Retinal pigment epithelial cell (primary cell): ENCODE results near the gene MYO3A.
A peak's percentile ranks its signal among the peaks of the same experiment; 100 is the strongest.

Experiments
- DNase-seq: peaks from one replicate; pipeline ENCODE4 v3.0.0-alpha.2; 2010; ENCODE audit warnings: low read depth
- H3K4me3 ChIP-seq: 2 replicates; pipeline ENCODE4 v1.5.1; 2011; ENCODE audit warnings: mild to moderate bottlenecking, low read length, control low read depth, moderate library complexity
- TF ChIP-seq, protein P1 (sequence below): conservative IDR thresholded peaks from 2 replicates; pipeline ENCODE4 v1.5.1; 2011; ENCODE audit warnings: low read depth, low read length, control low read depth, inconsistent platforms

MYO3A gene

DNA sequence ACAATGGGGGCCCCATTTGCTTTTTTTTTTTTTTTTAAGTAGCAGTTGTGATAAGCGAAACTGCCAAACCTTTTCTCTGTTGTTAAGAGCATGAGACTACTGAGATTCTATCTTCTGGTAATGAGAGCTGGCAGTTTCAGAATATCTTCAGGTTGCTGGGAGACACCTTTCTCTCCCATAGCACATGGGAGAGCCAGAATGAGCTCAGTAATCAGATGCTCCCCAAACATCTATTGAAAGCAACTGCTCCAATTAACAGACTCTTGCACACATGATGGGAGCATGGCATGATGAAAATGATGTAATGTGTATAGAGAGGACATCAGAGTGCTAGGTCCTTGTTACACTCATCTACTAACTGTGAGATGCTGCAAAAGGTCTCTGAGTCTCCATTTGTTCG lies 18.8 kb downstream of the MYO3A start:
- TF ChIP-seq, protein P1, sequence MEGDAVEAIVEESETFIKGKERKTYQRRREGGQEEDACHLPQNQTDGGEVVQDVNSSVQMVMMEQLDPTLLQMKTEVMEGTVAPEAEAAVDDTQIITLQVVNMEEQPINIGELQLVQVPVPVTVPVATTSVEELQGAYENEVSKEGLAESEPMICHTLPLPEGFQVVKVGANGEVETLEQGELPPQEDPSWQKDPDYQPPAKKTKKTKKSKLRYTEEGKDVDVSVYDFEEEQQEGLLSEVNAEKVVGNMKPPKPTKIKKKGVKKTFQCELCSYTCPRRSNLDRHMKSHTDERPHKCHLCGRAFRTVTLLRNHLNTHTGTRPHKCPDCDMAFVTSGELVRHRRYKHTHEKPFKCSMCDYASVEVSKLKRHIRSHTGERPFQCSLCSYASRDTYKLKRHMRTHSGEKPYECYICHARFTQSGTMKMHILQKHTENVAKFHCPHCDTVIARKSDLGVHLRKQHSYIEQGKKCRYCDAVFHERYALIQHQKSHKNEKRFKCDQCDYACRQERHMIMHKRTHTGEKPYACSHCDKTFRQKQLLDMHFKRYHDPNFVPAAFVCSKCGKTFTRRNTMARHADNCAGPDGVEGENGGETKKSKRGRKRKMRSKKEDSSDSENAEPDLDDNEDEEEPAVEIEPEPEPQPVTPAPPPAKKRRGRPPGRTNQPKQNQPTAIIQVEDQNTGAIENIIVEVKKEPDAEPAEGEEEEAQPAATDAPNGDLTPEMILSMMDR: no peak
- no peak for DNase-seq
- no peak overlapping the region for H3K4me3 ChIP-seq

DNA sequence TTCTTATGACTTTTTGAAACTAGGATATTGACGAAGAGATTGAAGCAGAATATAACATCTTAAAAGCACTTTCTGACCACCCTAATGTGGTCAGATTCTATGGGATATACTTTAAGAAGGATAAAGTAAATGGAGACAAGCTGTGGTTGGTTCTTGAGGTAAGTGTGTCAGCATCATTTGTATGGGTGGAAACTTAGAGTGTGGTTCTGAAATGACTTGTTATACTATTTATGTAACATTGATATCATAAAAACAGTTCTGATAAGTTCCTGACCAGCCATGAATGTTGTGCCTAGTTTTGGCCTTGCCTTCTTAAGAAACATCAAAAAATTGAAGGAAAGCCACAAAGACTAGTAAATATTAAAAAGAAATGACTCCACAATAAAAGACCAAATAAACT lies 20.8 kb downstream of the MYO3A start:
- TF ChIP-seq, protein P1: no peak
- no peak for DNase-seq
- H3K4me3 ChIP-seq: no peak overlapping the region

DNA sequence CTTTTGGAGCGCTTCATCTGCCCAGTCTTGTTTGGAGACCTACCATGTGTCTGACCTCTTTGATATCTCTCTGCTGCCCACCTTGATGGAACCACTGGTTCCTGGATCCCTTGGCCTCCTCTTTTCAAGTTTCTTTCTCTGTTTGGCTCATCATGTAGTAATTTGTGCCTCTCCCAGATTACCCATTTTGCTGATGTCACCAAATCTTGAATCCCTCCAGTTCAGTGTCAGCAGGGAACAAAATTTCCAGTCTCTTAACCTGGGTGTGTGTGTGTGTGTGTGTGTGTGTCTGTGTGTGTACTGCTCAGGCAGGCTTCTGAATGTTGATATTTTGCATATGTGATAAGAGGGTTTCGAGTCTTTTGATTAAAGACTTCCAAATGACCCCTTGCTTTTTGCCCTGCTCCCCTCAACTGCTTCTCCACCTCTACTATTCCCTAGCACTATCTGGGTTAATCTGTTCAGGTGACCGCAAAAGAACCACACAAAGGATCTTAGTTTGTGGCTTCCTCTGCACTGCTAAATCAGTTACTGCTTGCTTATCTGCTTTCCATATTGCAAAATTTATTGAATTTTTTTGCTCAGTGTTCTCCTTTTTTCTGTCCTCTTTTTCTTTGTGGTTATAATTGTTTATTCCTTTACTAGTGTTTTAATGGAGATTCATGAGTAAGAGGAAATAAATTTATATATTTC lies 25.7 kb downstream of the MYO3A start:
- TF ChIP-seq, protein P1: no peak
- H3K4me3 ChIP-seq: no peak overlapping the region
- DNase-seq: no peak

DNA sequence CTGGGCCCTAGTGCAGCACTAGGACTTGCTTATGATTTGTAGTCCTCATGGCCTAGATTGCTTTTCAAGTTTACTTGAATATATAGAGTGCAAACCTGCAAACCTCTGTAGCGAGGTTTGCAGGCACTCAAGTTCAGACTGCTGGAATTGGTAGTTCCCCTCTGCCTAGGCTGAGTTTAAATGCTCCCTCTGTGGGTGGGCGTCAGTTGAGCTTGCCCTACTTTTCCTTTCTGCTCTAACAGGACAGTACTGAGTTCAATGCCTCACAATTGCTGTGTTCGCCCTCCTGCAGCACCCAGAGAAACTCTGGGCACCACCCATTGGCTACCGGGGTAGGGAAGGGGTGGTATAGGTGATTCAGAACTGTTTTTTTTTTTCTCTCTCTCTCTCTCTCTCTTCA lies 31.6 kb downstream of the MYO3A start:
- DNase-seq: no peak
- TF ChIP-seq, protein P1: no peak
- H3K4me3 ChIP-seq: no peak overlapping the region

DNA sequence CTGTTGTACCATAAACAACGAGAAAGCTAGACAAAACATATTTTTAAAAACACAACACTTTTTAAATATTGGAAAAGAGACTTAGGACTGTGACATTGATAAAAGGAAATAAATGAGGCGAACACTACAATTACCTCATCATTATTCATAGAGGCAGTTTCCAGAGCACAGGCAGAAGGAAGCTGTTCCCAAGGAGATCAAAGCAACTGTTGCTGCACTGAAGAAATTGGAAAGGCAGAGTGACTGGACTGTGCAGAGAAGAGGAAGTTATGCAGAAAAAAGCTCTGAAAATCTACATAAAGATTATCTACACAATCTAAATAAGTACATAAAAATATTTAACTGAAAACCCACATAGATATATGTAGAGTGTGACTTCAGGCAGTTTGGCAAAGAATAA lies 32.8 kb downstream of the MYO3A start:
- no peak for DNase-seq
- TF ChIP-seq, protein P1: no peak
- H3K4me3 ChIP-seq: no peak overlapping the region

DNA sequence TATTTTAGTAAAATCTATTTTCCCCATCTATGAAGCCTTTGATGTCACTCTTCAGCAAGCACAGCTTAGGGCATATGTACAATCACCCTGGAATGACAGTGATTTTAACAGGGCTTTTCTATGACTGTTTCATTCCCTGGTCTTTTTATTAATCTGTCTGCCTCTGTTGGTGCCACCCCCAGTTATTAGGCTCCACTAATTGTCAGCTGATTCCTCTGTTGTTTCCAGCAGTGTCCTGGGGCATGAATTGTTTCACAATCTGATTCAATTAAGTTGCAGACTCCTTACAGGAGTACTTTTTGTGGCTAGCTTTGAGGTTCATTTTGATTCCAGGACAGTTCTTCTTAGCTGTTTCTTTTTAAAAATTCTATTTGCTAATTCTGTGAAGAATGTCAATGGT lies 38.6 kb downstream of the MYO3A start:
- peak; percentile 86 for DNase-seq
- TF ChIP-seq, protein P1: no peak
- no peak overlapping the region for H3K4me3 ChIP-seq

DNA sequence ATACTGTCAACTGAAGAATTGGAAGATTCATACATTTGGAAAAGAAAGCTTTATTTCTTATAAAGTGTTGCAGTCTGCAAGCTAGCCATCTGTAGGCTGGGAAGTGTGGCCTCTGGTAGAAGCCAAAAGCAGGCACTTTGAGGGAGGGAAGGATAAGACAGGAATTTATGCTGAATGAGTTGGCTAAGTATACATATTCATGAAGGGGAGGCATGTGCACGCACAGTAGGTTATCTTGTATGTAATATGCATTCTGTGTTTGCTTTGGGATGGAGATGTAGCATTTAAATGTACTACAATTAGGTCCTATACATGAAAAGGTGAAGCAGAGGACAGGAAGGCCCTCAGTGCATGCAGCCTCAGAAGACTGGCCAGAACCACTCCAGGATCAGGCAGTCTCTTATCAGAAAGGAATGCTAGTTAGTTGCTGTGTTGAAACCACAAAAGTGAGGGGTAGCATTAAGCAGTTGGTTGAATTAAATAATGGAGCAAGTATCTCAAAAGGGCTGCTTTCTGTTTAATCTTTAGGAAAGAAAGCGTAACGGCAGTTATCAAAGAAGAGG lies 40.9 kb downstream of the MYO3A start:
- DNase-seq: peak; percentile 69
- TF ChIP-seq, protein P1: no peak
- no peak overlapping the region for H3K4me3 ChIP-seq
